K562 (cell line): ENCODE measurements around the gene LMCD1. TPM values are rescaled to one million over a fixed set of nuclear protein-coding genes. Genes with fewer than 3 reads are reported as not detected.

Experiments
- ATAC-seq: fragments of 200-7000 bp; cut with Tn5 transposase; 3 replicates; pipeline ENCODE4 v1.9.1; 2020; ENCODE audit warnings: moderate library complexity
- BruUV-seq: library from RNA; stranded (reverse); fragments of 400-500 nt; replicated peaks from 2 replicates; lab custom pipeline; 2021; lab: Mats Ljungman, UMichigan
- CTCF ChIA-PET: fragments of 300-600 bp; formaldehyde crosslinking; extraction: SDS; loops from one replicate; lab custom pipeline; 2021; ENCODE audit warnings: low intra/inter-chr PET ratio; lab: Yijun Ruan, JAX
- POLR2A ChIA-PET: fragments of 300-600, 350-650 bp; sonication (Branson Sonifier 250); formaldehyde crosslinking; extraction: SDS; loops from one replicate; lab custom pipeline; 2021; ENCODE audit warnings: antibody characterized with exemption, inconsistent platforms; lab: Yijun Ruan, JAX
- DNase-seq, 4 experiments: peaks; one replicate each; pipeline versions ENCODE4 v3.0.0 to v3.0.0-alpha.2; 2011 to 2018; ENCODE audit warnings: low spot score in 3 of 4, mixed read lengths in 3 of 4; ENCODE audit errors: extremely low read depth in 1 of 4
- FAIRE-seq: peaks from 2 replicates; lab custom pipeline; 2011; peaks lifted over from hg19 to GRCh38; lab: Jason Lieb, UNC
- H2AFZ ChIP-seq: 2 replicates; pipeline ENCODE4 v1.6.0; 2011; ENCODE audit warnings: low read depth, low read length, control low read depth, inconsistent platforms
- H3K27ac ChIP-seq: fragments of 200-600 bp; 3 replicates; pipeline ENCODE4 v1.8.0; 2011; ENCODE audit warnings: low read depth, mild to moderate bottlenecking, control low read depth, inconsistent platforms, low read length, moderate library complexity, mixed read lengths; ENCODE audit errors: extremely low read depth
- H3K27me3 ChIP-seq, 2 experiments: fragments of 300-600 bp in 1 of 2; 2 replicates in 1 of 2; 3 replicates in 1 of 2; pipeline versions ENCODE4 v1.6.0 to v1.8.0; 2011; ENCODE audit warnings: inconsistent platforms in 2 of 2, low read length in 2 of 2, mild to moderate bottlenecking in 1 of 2, mixed read lengths in 1 of 2, moderate library complexity in 1 of 2; ENCODE audit not compliant: control insufficient read depth in 2 of 2, insufficient read depth in 2 of 2
- H3K36me3 ChIP-seq: fragments of 300-600 bp; 3 replicates; pipeline ENCODE4 v1.8.0; 2011; ENCODE audit warnings: mild to moderate bottlenecking, low read length, inconsistent platforms; ENCODE audit not compliant: control insufficient read depth, insufficient read depth
- H3K4me1 ChIP-seq, 2 experiments: fragments of 200-600 bp in 1 of 2; replicated peaks in 1 of 2; 2 replicates in 1 of 2; 3 replicates in 1 of 2; pipeline versions ENCODE4 v1.5.1 to v1.8.0; 2011; ENCODE audit warnings: inconsistent platforms in 2 of 2, low read length in 2 of 2, mild to moderate bottlenecking in 1 of 2, mixed read lengths in 1 of 2, moderate library complexity in 1 of 2; ENCODE audit not compliant: control insufficient read depth in 2 of 2, insufficient read depth in 2 of 2
- H3K4me2 ChIP-seq: 2 replicates; pipeline ENCODE4 v1.6.1; 2011; ENCODE audit warnings: low read length, control low read depth, inconsistent platforms, mixed read lengths; ENCODE audit not compliant: insufficient read depth
- H3K4me3 ChIP-seq: fragments of 200-600 bp; sonication (generic), shearing (Covaris generic); 2 replicates; pipeline ENCODE4 v1.5.1; 2016; ENCODE audit warnings: control low read depth, inconsistent platforms
- H3K79me2 ChIP-seq: fragments of 200-600 bp; 3 replicates; pipeline ENCODE4 v1.8.0; 2011; ENCODE audit warnings: low read length, inconsistent platforms; ENCODE audit not compliant: control insufficient read depth, insufficient read depth
- H3K9ac ChIP-seq, 2 experiments: 2 replicates each; pipeline versions ENCODE4 v1.6.0 to v1.6.1; 2011; ENCODE audit warnings: low read depth in 2 of 2, low read length in 2 of 2, control low read depth in 1 of 2, inconsistent platforms in 1 of 2, mild to moderate bottlenecking in 1 of 2, mixed read lengths in 1 of 2; ENCODE audit not compliant: insufficient read depth in 1 of 2
- H3K9me1 ChIP-seq: one replicate; pipeline ENCODE4 v1.6.0; 2011; ENCODE audit warnings: inconsistent platforms, mild to moderate bottlenecking, low read length, moderate library complexity; ENCODE audit not compliant: control insufficient read depth, insufficient read depth
- H3K9me3 ChIP-seq: replicated peaks from 2 replicates; pipeline ENCODE4 v1.5.1; 2011; ENCODE audit warnings: low read depth, low read length, inconsistent platforms; ENCODE audit not compliant: control insufficient read depth, insufficient read depth
- H4K20me1 ChIP-seq: replicated peaks from 2 replicates; pipeline ENCODE4 v1.6.1; 2011; ENCODE audit warnings: low read length, inconsistent platforms, mixed read lengths; ENCODE audit not compliant: control insufficient read depth, insufficient read depth
- MYC ChIP-seq, 2 experiments: fragments of 250-450 bp in 1 of 2; sonication (Bioruptor Pico) in 1 of 2; IDR thresholded peaks; 2 replicates each; pipeline versions ENCODE4 v1.5.1 to v1.6.1; 2012 to 2021; ENCODE audit warnings: low read depth in 2 of 2, borderline replicate concordance in 1 of 2, improper control_type of control experiment in 1 of 2, low read length in 1 of 2, mild to moderate bottlenecking in 1 of 2, moderate library complexity in 1 of 2
- YY1 ChIP-seq, 3 experiments: IDR thresholded peaks; 2 replicates each; pipeline ENCODE4 v1.6.1; 2011; ENCODE audit warnings: low read length in 2 of 3, mild to moderate bottlenecking in 2 of 3, moderate library complexity in 2 of 3, borderline replicate concordance in 1 of 3, control low read depth in 1 of 3, low read depth in 1 of 3; ENCODE audit not compliant: insufficient read depth in 3 of 3, insufficient replicate concordance in 2 of 3, control insufficient read depth in 1 of 3, insufficient read length in 1 of 3; ENCODE audit errors: extremely low read depth in 1 of 3
- ZNF232 ChIP-seq: sonication (generic); formaldehyde crosslinking; IDR thresholded peaks from 2 replicates; pipeline ENCODE4 v1.8.0; 2022; ENCODE audit warnings: mild to moderate bottlenecking, missing genetic modification reagents
- WGBS: fragments of 100-300 bp; shearing (Covaris generic); methylation state at CpG from one replicate; pipeline ENCODE4 v1.1.6; 2016; ENCODE audit warnings: low coverage, mixed read lengths; ENCODE audit not compliant: insufficient coverage; ENCODE audit errors: missing lambda C conversion rate; 5-methylcytosine and 5-hydroxymethylcytosine counted together
- in situ Hi-C: fragments of 300-500 bp; cut with MboI; formaldehyde crosslinking; loops from 4 replicates; pipeline ENCODE4 v1.15.0; 2018; ENCODE audit warnings: inconsistent platforms, mixed read lengths
- intact Hi-C: fragments of 100-400 bp; cut with micrococcal nuclease; formaldehyde crosslinking; loops from 2 replicates; pipeline ENCODE4 v1.14.2; 2022
- polyA plus RNA-seq, 8 experiments: library from polyadenylated mRNA; depleted of rRNA in 4 of 8; stranded (reverse) in 5 of 8; unstranded in 3 of 8; fragments of >200 nt; fragmentation: Nextera tagmentation in 2 of 8; fragmentation: Illumina TruSeq in 1 of 8; extraction: Ambion mirVana in 2 of 8; extraction: Trizol in 1 of 8; gene quantifications; 2 replicates each; pipeline versions ENCODE4 v1.2.1 to v1.2.3, GENCODE V29; 2011 to 2014; ENCODE audit warnings: inconsistent platforms in 1 of 8, missing spikeins in 1 of 8
- total RNA-seq, 7 experiments: library from RNA; depleted of rRNA in 6 of 7; stranded (reverse); fragments of >200 nt in 6 of 7; fragmentation: Illumina TruSeq in 2 of 7; extraction: Trizol in 2 of 7; gene quantifications; 2 replicates each; pipeline versions ENCODE4 v1.2.1 to v1.2.3, GENCODE V29; 2011 to 2021; ENCODE audit warnings: low replicate concordance in 1 of 7
- TF ChIP-seq, protein P1 (sequence below): sonication (generic); formaldehyde crosslinking; IDR thresholded peaks from 2 replicates; pipeline ENCODE4 v1.8.0; 2023; ENCODE audit warnings: mild to moderate bottlenecking, missing genetic modification reagents
- TF ChIP-seq, protein P2 (sequence below): fragments of 450-650 bp; formaldehyde crosslinking; IDR thresholded peaks from 2 replicates; pipeline ENCODE4 v1.4.0; 2020; ENCODE audit warnings: mild to moderate bottlenecking, moderate library complexity
- TF ChIP-seq, protein P3 (sequence below): fragments of 450-650 bp; IDR thresholded peaks from 2 replicates; pipeline ENCODE4 v1.6.1; 2016; ENCODE audit warnings: mild to moderate bottlenecking, moderate library complexity

LMCD1 gene
- total and polyA plus RNA-seq, 9 of the 15 experiments (the other 6 are each of a cell fraction or from before 2014, with no cell fraction given), result 0.60 TPM; not detected in 8

DNA sequence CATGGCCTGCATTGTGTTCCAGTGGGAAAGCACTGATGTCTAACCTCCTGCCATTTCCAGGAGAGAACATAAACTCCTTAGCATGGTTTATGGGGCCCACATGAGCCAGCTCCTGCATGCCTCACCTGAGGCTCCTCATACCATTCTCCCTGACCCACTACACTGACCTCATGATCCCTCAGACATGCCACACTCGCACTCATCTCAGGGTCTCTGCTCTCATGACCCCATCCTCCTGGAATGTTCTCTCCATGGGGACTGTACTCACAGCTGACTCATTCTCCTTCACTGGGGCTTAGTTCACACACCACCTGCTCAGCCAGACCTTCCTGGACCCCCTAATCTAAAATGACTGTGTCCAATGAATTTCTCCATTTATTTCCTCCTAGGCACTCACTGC lies 4.0 kb upstream of the LMCD1 start:
- DNase-seq (no peak), FAIRE-seq (no peak), ATAC-seq (no peak)
- CTCF ChIA-PET, result no interaction called here
- Histone ChIP-seq H3K27ac (no peak overlapping the region), H3K9me1 (no peaks in the 10 kb centered on the region), H3K9ac (no peak overlapping the region), H3K79me2 (no peaks in the 10 kb centered on the region), H3K4me1 (peaks cover 0 to 7% of the 10 kb centered on the region in 2 experiments; a peak in 2 of 5 replicates), H3K27me3 (0 out of 5 replicates have a peak, but pooled peaks cover 0 to 11% of the 10 kb centered on the region in 2 experiments), H3K4me3 (no peak overlapping the region), H3K9me3 (no peaks in the 10 kb centered on the region), H3K4me2 (no peak overlapping the region), H3K36me3 (no peaks in the 10 kb centered on the region), H4K20me1 (no peaks in the 10 kb centered on the region), H2AFZ (no peak overlapping the region)
- 0% methylated on average over 1 of the region's 1 CpG for WGBS
- in situ Hi-C loops (no loop called here), intact Hi-C loops (no loop called here)
- no TSS peak for BruUV-seq
- POLR2A ChIA-PET, result no interaction called here
- TF ChIP-seq, protein P1, sequence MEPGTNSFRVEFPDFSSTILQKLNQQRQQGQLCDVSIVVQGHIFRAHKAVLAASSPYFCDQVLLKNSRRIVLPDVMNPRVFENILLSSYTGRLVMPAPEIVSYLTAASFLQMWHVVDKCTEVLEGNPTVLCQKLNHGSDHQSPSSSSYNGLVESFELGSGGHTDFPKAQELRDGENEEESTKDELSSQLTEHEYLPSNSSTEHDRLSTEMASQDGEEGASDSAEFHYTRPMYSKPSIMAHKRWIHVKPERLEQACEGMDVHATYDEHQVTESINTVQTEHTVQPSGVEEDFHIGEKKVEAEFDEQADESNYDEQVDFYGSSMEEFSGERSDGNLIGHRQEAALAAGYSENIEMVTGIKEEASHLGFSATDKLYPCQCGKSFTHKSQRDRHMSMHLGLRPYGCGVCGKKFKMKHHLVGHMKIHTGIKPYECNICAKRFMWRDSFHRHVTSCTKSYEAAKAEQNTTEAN (CRISPR knock-in tag), result no peak
- TF ChIP-seq MYC (IDR thresholded peaks at IDR 0.05; ENCODE audit: low read depth, low read length) (no peak), MYC (CRISPR knock-in tag; IDR thresholded peaks at IDR 0.05; ENCODE audit: borderline replicate concordance, low read depth) (no peak), YY1 (IDR thresholded peaks at IDR 0.05; ENCODE audit: borderline replicate concordance in 1 of 3, control insufficient read depth in 1 of 3, extremely low read depth in 1 of 3, insufficient read depth in 3 of 3, insufficient read length in 1 of 3, insufficient replicate concordance in 2 of 3, low read depth in 1 of 3, low read length in 2 of 3) (no peak), ZNF232 (no peak)
- TF ChIP-seq, protein P2, sequence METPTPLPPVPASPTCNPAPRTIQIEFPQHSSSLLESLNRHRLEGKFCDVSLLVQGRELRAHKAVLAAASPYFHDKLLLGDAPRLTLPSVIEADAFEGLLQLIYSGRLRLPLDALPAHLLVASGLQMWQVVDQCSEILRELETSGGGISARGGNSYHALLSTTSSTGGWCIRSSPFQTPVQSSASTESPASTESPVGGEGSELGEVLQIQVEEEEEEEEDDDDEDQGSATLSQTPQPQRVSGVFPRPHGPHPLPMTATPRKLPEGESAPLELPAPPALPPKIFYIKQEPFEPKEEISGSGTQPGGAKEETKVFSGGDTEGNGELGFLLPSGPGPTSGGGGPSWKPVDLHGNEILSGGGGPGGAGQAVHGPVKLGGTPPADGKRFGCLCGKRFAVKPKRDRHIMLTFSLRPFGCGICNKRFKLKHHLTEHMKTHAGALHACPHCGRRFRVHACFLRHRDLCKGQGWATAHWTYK (CRISPR knock-in tag), result no peak
- TF ChIP-seq, protein P3, sequence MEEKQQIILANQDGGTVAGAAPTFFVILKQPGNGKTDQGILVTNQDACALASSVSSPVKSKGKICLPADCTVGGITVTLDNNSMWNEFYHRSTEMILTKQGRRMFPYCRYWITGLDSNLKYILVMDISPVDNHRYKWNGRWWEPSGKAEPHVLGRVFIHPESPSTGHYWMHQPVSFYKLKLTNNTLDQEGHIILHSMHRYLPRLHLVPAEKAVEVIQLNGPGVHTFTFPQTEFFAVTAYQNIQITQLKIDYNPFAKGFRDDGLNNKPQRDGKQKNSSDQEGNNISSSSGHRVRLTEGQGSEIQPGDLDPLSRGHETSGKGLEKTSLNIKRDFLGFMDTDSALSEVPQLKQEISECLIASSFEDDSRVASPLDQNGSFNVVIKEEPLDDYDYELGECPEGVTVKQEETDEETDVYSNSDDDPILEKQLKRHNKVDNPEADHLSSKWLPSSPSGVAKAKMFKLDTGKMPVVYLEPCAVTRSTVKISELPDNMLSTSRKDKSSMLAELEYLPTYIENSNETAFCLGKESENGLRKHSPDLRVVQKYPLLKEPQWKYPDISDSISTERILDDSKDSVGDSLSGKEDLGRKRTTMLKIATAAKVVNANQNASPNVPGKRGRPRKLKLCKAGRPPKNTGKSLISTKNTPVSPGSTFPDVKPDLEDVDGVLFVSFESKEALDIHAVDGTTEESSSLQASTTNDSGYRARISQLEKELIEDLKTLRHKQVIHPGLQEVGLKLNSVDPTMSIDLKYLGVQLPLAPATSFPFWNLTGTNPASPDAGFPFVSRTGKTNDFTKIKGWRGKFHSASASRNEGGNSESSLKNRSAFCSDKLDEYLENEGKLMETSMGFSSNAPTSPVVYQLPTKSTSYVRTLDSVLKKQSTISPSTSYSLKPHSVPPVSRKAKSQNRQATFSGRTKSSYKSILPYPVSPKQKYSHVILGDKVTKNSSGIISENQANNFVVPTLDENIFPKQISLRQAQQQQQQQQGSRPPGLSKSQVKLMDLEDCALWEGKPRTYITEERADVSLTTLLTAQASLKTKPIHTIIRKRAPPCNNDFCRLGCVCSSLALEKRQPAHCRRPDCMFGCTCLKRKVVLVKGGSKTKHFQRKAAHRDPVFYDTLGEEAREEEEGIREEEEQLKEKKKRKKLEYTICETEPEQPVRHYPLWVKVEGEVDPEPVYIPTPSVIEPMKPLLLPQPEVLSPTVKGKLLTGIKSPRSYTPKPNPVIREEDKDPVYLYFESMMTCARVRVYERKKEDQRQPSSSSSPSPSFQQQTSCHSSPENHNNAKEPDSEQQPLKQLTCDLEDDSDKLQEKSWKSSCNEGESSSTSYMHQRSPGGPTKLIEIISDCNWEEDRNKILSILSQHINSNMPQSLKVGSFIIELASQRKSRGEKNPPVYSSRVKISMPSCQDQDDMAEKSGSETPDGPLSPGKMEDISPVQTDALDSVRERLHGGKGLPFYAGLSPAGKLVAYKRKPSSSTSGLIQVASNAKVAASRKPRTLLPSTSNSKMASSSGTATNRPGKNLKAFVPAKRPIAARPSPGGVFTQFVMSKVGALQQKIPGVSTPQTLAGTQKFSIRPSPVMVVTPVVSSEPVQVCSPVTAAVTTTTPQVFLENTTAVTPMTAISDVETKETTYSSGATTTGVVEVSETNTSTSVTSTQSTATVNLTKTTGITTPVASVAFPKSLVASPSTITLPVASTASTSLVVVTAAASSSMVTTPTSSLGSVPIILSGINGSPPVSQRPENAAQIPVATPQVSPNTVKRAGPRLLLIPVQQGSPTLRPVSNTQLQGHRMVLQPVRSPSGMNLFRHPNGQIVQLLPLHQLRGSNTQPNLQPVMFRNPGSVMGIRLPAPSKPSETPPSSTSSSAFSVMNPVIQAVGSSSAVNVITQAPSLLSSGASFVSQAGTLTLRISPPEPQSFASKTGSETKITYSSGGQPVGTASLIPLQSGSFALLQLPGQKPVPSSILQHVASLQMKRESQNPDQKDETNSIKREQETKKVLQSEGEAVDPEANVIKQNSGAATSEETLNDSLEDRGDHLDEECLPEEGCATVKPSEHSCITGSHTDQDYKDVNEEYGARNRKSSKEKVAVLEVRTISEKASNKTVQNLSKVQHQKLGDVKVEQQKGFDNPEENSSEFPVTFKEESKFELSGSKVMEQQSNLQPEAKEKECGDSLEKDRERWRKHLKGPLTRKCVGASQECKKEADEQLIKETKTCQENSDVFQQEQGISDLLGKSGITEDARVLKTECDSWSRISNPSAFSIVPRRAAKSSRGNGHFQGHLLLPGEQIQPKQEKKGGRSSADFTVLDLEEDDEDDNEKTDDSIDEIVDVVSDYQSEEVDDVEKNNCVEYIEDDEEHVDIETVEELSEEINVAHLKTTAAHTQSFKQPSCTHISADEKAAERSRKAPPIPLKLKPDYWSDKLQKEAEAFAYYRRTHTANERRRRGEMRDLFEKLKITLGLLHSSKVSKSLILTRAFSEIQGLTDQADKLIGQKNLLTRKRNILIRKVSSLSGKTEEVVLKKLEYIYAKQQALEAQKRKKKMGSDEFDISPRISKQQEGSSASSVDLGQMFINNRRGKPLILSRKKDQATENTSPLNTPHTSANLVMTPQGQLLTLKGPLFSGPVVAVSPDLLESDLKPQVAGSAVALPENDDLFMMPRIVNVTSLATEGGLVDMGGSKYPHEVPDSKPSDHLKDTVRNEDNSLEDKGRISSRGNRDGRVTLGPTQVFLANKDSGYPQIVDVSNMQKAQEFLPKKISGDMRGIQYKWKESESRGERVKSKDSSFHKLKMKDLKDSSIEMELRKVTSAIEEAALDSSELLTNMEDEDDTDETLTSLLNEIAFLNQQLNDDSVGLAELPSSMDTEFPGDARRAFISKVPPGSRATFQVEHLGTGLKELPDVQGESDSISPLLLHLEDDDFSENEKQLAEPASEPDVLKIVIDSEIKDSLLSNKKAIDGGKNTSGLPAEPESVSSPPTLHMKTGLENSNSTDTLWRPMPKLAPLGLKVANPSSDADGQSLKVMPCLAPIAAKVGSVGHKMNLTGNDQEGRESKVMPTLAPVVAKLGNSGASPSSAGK, result no peak
